SKM-1 (cell line): Measurements from ENCODE around the gene PTPN3.
"Not testable (repeated sequence)": the region's sequence is repeated elsewhere in the genome, so short reads cannot be mapped to it uniquely, and the experiment has no call there.

Experiments used
- DNase-seq: peaks from one replicate; lab custom pipeline; 2025; ENCODE audit not compliant: unreplicated experiment; lab: John Stamatoyannopoulos, UW

Gene PTPN3, protein sequence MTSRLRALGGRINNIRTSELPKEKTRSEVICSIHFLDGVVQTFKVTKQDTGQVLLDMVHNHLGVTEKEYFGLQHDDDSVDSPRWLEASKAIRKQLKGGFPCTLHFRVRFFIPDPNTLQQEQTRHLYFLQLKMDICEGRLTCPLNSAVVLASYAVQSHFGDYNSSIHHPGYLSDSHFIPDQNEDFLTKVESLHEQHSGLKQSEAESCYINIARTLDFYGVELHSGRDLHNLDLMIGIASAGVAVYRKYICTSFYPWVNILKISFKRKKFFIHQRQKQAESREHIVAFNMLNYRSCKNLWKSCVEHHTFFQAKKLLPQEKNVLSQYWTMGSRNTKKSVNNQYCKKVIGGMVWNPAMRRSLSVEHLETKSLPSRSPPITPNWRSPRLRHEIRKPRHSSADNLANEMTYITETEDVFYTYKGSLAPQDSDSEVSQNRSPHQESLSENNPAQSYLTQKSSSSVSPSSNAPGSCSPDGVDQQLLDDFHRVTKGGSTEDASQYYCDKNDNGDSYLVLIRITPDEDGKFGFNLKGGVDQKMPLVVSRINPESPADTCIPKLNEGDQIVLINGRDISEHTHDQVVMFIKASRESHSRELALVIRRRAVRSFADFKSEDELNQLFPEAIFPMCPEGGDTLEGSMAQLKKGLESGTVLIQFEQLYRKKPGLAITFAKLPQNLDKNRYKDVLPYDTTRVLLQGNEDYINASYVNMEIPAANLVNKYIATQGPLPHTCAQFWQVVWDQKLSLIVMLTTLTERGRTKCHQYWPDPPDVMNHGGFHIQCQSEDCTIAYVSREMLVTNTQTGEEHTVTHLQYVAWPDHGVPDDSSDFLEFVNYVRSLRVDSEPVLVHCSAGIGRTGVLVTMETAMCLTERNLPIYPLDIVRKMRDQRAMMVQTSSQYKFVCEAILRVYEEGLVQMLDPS

DNA sequence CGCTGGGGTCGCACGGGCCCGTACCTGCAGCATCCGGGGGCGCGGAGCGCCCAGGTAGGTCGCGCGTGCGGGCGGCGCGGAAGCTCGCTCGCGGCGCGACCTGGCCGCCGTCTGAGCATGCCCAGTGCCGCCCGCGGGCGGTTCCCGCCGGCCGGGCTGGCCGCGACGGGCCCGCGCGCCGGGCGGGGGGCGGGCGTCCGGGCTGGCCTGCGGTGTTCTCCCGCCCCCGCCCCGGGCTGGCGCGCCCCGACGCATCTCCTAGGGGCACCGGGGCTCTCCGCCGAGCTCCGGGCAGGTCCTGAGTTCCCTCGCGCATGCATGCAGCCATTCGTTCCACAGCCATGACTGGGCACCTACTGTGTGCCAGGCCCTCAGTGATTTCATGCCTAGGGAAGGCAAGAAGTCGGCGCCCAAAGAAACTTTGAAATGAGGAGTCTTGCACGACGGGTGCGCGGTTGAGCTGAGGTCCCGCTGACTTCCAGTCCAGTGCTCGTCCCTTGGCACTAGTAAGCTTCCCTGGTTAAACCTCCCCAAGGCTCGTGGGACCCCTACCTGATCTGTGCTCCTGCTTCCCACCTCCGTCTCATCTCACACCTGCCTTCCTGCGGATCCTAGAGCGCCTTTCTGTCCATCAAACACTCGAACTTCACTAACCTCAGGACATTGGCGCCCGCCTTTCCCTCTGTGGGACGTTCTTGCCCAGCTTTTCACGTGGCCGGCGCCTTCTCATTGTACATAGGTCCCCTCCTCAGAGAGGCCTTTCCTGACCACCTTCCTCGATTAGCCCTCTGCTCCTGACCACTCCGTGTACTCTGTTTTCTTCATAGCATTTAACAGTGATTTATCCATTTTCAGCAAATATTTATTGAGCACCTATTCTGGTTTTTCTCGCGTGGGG, at the start of gene PTPN3:
PTPN3 (minus strand) TSS at position 113 of the 898 bp plus-strand sequence. CDS start 34,873 bp downstream, outside the sequence.
- no peak for DNase-seq

DNA sequence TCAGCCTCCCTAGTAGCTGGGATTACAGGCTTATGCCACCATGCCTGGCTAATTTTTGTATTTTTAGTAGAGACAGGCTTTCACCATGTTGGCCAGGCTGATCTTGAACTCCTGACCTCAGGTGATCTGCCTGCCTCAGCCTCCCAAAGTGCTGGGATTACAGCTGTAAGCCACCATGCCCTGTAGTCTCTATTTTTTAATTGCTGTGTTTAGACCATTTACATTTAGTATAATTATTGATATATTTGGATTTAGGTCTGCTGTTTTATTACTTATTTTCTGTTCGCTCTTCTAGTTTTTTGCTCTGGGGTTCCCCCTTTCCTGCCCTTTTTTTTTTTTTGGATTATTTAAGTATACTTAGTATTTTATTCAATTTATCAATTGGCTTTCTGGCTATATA, 46.8 kb upstream of the PTPN3 start:
- DNase-seq, result not testable (repeated sequence)

DNA sequence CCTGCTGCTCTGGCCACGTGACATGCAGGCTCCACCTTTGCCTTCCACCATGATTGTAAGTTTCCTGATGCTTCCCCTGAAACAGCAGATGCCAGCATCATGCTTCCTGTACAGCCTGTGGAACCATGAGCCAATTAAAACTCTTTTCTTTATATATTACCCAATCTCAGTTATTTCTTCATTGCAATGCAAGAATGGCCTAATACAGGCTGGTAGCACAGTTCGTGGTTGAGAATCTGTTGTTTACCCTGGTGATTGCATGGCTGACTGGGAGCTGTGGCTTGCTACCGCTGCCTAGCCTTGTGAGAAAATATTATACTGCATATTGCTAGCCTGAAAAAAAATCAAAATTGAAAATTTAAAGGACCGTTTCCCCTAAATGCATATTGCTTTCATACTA, 44.8 kb upstream of the PTPN3 start:
- no peak for DNase-seq

DNA sequence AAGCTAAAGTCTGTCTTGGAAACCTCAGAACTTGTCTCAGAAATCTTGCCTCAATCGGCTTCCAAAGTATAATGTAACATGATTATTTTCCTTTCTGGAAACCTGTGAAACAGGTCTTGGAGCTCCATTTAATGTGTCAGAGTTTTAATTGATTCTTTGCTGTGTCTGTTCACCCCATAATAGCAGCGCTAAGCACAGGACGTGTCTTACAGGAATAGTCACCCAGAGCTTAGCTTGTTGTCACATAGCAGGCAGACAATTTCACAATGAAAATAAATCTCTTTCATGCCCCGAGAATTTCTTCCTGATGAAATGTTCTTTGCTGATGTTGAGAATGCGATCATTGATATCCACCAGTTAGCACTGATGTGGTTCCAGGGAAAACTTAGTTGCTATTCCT, 40.2 kb upstream of the PTPN3 start:
- DNase-seq, result no peak

DNA sequence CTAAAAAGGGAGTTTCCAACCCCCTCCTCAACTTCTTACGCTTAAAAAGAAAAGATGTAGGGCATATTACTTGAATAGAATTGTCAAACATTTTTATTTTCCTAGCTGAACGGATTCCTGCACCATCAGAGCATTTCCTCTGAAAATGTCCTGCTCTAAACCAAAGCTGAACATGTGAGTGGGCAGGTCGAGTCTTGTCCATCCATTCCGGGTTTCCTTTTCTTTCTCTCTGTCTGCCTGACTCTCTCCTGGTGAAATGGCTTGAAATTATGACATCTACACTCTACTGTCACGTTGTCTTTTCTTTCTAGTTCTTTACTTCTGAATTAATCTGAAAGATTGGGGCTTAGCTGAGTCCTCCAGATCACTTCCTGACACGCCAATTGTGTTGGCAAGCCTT, 39.2 kb upstream of the PTPN3 start:
- no peak for DNase-seq

DNA sequence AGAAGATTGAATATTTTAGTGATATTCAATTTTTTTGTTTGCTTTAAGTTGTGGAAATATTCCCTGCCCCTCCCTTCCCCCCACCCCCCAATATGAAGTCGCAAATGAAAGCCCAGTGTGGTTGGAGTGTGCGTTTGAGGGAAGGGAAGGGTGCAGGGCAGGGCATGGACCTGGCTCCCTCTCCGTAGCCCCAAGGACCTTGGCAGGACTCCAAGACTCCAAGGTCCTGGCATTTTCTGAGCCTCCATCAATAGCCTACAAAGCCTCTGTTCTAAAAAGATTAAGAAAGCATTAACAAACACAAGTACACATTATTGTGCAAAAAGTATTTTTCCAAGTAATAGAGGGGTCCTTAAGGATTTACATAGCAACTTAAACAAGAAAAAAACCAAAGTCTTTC, 38.8 kb upstream of the PTPN3 start:
- no peak for DNase-seq

DNA sequence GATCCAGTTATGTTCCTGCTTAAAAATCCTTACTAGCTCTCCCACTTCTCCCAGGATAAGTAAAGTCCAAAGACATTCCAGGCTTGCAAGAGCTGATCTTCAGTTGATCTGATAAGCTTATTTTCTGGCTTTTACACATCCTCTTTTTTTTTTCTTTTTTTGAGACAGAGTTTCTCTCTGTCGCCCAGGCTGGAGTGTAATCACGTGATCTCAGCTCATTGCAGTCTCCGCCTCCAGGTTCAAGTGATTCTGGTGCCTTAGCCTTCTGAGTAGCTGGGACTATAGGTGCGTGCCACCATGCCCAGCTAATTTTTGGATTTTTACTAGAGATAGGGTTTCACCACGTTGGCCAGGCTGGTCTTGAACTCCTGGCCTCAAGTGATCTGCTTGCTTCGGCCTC, 37.3 kb upstream of the PTPN3 start:
- no peak for DNase-seq

DNA sequence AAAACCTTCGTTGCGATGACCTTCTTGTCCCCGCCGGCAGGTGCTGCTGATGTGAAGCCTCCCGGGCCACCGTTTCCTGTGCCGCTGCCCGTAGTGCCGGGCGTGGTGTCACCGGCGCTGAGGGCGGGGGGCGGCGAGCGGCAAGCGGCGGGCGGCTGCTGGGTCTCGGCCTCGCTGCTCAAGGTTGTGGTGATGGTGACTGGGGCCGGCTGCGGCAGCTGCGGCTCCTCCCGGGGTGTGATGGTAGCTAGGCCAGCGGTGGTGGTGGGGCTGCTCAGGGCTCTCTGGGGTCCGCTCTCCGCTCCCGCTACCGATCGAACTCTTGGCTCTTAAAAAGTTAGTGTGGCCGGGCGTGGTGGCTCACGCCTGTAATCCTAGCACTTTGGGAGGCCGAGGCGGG, 36.0 kb upstream of the PTPN3 start:
- no peak for DNase-seq

DNA sequence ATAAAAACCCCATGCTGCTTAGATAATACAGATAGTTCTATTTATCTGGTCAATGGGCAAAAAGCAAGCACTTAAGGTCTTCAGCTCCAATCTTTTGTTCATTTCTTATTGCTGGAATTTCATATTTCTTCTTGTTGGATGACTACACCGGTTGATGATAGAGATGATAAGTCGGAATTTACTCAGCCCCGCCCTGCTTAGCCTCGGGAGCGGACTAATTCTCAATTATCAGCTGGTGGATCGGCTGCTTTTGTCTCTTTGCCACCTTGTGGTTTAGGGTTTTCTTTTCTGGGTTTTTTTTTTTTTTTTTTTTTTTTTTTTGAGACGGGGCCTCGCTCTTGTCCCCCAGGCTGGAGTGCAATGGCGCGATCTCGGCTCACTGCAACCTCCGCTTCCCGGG, 34.5 kb upstream of the PTPN3 start:
- DNase-seq, result not testable (repeated sequence)

DNA sequence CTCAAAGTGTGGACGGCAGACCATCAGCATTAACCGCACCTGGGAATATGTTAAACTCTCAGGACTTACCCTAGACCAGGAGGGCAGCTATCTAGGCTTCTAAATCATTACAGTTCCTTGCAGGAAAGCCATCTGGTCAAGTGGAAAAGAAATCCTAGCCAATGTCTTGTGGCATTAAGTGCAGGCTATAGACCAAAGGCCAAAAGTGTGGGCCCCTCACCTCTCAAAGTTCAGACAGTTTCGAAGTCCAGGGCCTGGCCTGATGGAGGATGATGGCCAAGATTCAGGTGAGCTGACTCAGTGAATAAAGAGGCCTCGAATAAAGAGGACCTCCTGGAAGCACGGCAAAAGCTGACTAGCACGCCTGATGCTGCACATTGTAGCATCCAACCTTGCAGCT, 24.0 kb upstream of the PTPN3 start:
- no peak for DNase-seq

DNA sequence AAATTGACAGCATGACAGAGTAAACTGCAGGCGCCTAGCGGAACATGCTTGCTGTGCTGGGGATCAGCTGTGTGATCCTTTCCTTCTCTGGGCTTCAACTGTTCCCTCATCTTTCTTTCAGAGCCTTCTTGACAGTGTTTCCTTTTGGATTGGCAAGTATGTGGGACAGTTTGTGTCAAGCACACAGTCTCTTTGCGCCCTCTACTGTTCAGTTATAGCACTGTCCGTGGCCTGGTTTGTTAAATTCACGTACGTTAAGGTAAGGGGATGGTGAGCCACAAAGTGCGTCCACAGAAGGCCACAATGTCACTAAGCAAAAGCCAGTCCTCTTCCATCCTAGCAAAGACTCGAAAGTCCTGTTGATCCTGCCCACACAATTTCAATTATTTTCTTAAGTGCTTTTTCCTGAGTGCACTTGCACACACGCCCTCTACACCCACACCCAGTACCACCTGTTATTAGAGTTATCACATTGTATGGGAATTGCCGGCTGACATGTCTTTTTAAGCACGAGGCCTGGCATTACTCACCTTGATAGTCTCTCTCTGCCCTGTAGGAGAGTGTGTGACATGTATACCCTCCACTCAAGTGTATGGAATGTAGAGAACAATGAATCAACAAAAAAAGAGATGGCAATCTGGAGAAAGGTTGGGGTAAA, 22.5 kb upstream of the PTPN3 start:
- no peak for DNase-seq

DNA sequence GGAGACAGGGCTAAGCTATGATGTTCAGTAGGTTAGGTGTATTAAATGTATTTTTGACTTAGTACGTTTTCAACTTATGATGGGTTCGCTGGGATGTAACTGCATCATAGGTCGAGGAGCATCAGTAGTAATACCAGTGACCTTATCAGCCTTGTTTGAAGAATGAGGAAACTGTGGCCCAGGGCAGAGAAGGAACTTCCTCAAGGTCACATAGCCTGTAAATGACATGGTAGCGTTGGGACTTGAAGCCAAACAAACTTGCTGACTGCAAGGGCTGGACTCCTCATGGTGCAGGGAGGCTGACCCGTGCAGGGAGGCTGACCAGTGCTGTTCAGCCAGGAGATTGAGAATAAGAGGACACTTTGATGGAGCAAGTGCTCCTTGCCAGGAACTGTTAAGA, 21.3 kb upstream of the PTPN3 start:
- no peak for DNase-seq

DNA sequence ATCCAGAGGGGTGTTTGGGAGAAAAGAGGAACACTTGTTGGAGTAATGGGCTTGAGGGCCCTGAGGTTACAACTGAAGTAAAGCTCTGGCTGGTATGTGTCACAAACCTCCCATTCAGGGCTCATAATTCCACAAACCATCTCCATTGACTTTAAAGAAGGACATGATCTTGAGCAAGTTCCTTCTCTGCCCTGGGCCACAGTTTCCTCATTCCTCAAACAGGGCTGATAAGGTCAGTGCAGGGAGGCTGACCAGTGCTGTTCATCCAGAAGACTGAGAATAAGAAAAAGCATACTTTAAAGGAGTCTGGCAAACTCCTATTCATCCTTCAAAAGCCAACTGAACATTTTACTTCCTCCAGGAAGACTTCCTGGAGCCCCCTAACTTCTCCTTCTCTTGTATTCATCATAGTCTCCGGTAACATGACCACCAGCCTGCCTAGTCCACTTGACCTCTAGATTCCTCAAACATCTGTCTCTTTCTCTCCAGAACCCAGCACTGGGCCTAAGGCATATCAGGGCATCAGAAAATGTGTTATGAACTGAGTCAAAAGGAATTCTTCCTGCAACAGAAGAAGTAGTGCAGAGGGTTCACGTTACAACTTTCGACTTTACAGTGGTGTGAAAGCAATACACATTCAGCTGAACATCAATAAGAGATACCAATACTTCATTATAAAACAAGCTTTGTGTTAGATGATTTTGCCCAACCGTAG, 20.7 kb upstream of the PTPN3 start:
- no peak for DNase-seq

DNA sequence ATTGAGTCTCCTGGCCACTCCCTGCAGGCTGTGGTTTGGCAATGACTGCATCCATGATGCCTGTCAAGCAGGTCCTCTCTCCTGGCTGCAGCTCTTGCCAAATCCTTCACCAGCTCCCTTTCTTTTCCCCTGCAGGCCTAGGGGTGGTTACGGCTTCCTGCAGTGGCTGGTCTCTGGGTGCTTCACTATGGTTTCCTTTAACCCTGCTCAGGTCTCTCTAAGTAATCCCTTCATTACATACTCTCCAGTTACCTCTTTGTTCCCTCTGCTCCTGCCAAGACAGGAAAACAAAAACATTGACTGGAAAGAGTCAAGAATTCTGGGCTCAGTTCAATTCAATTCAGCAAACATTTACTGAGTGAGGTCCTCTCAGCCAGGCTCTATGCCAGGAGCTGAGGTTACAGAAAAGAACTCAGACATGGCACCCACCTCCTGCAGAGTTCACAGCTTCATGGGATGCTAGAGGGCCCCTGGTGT, 19.8 kb upstream of the PTPN3 start:
- DNase-seq, result no peak

DNA sequence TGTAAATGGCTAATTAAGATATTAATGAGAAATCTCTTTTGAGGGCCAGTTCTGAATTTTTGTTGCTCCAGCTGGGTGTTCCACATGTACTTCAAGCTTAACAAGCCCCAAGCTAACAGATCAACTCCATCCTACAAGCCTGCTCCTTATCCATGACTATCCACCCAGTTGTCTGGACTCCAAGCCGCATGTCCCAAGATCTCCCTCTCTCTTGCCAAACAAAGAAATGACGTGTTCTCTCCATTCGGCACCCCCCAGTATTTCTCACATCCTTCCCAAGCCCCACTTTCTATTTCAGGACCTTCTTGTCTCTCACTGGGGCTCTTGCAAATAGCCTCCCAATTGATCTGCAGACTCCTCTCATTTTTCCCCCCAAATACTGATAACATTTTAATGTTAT, 15.8 kb upstream of the PTPN3 start:
- no peak for DNase-seq

DNA sequence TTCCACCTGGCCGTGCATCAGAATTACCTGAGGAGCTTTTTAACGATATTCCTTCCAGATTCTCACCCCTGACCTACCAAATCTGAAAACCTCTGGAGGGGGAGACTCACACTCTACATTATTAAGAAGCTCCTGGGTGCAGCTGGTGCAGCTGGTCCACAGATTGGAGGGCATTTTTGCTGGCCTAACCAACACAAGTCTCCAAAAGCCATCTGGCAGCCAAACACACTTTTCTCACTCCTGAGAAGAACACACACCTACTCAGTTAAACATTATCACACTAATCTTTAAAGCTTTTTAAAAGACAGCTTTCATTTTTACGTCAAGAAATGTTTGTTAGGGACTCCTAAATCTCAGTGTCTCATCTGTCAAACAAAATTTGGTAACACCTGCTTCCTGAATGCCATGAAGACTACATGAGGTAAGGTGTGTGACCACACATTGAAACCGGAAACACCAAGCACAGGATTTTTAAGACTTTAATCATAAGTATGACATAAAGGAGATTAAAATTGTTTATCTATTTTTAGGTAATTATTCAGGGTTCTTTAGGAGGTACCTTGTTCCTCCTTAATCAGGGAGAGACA, 14.2 kb upstream of the PTPN3 start:
- no peak for DNase-seq

DNA sequence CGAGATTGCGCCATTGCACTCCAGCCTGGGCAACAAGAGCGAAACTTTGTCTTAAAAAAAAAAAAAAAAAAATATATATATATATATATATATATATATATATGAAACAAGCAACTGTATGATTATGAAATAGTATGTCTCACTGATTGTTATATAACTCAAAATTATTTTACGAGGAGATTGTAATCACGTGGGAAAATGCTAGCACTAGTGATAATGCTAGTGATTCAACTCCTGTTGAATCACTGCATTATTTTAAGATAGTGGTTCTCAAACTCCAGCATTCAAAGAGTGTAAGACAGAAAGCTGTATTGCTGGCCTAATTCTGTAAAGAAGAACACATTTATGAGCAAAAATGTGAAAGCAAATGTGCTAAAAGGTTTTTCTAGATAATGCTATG, 12.4 kb upstream of the PTPN3 start:
- DNase-seq, result no peak

DNA sequence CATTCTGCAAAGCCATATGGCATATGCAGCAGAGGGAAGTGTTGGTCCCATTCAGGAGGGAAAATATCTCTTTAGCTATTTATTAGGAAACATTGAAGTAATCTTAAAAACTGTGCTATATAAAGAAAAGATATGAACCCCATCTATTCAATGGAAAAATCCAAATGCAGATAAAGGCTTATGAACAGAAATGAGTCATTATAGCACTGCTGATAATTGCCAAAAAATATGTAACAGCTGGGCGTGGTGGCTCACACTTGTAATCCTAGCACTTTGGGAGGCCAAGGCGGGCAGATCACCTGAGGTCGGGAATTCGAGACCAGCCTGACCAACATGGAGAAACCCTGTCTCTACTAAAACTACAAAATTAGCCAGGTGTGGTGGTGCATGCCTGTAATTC, 11.9 kb upstream of the PTPN3 start:
- not testable (repeated sequence) for DNase-seq

DNA sequence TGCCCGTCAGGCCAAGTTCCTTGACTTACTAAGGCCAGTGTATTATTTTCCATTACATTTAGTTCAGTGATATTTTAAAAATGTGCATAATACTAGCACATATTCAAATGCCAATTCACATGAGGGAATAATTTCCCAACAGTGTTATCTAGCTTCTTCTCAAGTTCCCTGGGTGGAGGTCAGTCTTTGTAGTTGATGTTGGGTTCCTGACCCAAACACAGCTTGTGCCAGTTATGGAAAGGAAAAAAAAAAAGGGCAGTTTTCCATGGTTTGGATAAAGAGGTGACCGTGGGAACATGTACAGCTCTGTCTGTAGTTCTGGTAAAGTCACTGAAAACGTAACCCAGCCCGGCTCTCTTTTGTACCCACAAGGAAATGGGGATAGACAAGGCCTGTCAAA, 11.5 kb upstream of the PTPN3 start:
- DNase-seq, result no peak
